HEK293T (cell line): ENCODE data around the gene ILKAP.

Experiments used
- BHLHE40 ChIP-seq: fragments of 450-650 bp; IDR thresholded peaks from 2 replicates; pipeline ENCODE4 v1.6.1; 2016; ENCODE audit warnings: mild to moderate bottlenecking, moderate library complexity, borderline replicate concordance
- CTBP1 ChIP-seq: fragments of 450-650 bp; IDR thresholded peaks from 2 replicates; pipeline ENCODE4 v1.6.1; 2016; ENCODE audit warnings: borderline replicate concordance
- ELF4 ChIP-seq: fragments of 450-650 bp; IDR thresholded peaks from 2 replicates; pipeline ENCODE4 v1.6.1; 2017; ENCODE audit warnings: antibody characterized with exemption
- FOXA1 ChIP-seq: fragments of 450-650 bp; IDR thresholded peaks from 2 replicates; pipeline ENCODE4 v1.6.1; 2016; ENCODE audit warnings: mild to moderate bottlenecking
- FOXK2 ChIP-seq: fragments of 450-650 bp; IDR thresholded peaks from 2 replicates; pipeline ENCODE4 v1.6.1; 2016; ENCODE audit warnings: mild to moderate bottlenecking
- FOXM1 ChIP-seq: fragments of 450-650 bp; IDR thresholded peaks from 2 replicates; pipeline ENCODE4 v1.6.1; 2017; ENCODE audit warnings: mild to moderate bottlenecking, borderline replicate concordance
- HDGF ChIP-seq: fragments of 450-650 bp; IDR thresholded peaks from 2 replicates; pipeline ENCODE4 v1.6.1; 2017; ENCODE audit warnings: antibody characterized with exemption, borderline replicate concordance
- LEF1 ChIP-seq: fragments of 450-650 bp; IDR thresholded peaks from 2 replicates; pipeline ENCODE4 v1.6.1; 2017; ENCODE audit warnings: mild to moderate bottlenecking, borderline replicate concordance
- NFRKB ChIP-seq: fragments of 450-650 bp; IDR thresholded peaks from 2 replicates; pipeline ENCODE4 v1.6.1; 2016; ENCODE audit warnings: mild to moderate bottlenecking, moderate library complexity
- SP1 ChIP-seq: fragments of 450-650 bp; IDR thresholded peaks from 2 replicates; pipeline ENCODE4 v1.6.1; 2017
- SUZ12 ChIP-seq: fragments of 450-650 bp; IDR thresholded peaks from 2 replicates; pipeline ENCODE4 v1.6.1; 2016; ENCODE audit warnings: mild to moderate bottlenecking
- ZNF384 ChIP-seq: fragments of 450-650 bp; IDR thresholded peaks from 2 replicates; pipeline ENCODE4 v1.6.1; 2016
- TF ChIP-seq, protein P1 (sequence below): fragments of 450-650 bp; IDR thresholded peaks from 2 replicates; pipeline ENCODE4 v1.6.1; 2016

DNA sequence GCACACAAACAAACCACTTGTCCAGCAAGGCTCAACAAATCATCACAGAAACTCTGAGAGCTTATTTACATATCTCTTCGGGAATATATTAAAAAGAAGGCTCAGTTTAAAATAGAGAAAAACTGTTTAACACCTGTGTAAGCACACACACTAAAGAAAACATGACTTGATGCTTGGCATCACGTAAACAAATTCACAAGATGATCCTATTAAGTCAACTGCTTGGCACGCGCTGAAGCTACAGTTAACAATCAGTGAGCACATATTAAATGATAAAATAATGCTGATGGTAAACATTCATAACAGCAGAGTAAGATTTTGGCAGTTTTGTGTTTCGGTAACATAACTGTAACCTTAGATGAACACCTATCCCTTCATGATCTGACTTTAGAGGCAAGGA is 40.7 kb upstream of the ILKAP start:
- TF ChIP-seq BHLHE40, result no peak
- no peak for TF ChIP-seq FOXA1
- no peak for TF ChIP-seq FOXM1
- no peak for TF ChIP-seq LEF1
- no peak for TF ChIP-seq SP1
- TF ChIP-seq ZNF384, result no peak
- TF ChIP-seq, protein P1, sequence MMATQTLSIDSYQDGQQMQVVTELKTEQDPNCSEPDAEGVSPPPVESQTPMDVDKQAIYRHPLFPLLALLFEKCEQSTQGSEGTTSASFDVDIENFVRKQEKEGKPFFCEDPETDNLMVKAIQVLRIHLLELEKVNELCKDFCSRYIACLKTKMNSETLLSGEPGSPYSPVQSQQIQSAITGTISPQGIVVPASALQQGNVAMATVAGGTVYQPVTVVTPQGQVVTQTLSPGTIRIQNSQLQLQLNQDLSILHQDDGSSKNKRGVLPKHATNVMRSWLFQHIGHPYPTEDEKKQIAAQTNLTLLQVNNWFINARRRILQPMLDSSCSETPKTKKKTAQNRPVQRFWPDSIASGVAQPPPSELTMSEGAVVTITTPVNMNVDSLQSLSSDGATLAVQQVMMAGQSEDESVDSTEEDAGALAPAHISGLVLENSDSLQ, result no peak
- no peak for TF ChIP-seq ELF4
- no peak for TF ChIP-seq NFRKB
- no peak for TF ChIP-seq HDGF
- TF ChIP-seq SUZ12, result no peak
- no peak for TF ChIP-seq FOXK2
- TF ChIP-seq CTBP1, result no peak
